H1 (cell line): ENCODE data around the gene CBARP. TPM values are rescaled to one million over a fixed set of nuclear protein-coding genes. Genes with fewer than 3 reads are reported as not detected.

Experiments
- CTCF ChIA-PET: fragments of 300-600 bp; sonication (Branson Sonifier 250); formaldehyde crosslinking; loops from one replicate; lab custom pipeline; 2021; ENCODE audit not compliant: partially characterized antibody; lab: Charles Lee
- POLR2A ChIA-PET: fragments of 300-600 bp; sonication (Branson Sonifier 250); formaldehyde crosslinking; loops from one replicate; lab custom pipeline; 2021; ENCODE audit warnings: inconsistent platforms; ENCODE audit not compliant: partially characterized antibody; lab: Charles Lee
- DNase-seq, 2 experiments: peaks; one replicate each; pipeline versions ENCODE4 v3.0.0 to v3.0.0-alpha.2; 2010 to 2022; ENCODE audit warnings: low spot score in 2 of 2, low read depth in 1 of 2, mixed read lengths in 1 of 2
- FAIRE-seq: peaks from 2 replicates; lab custom pipeline; 2011; peaks lifted over from hg19 to GRCh38; lab: Jason Lieb, UNC
- H2AFZ ChIP-seq: 2 replicates; pipeline ENCODE4 v1.8.1; 2012; ENCODE audit warnings: low read length, inconsistent platforms
- H2AK5ac ChIP-seq: 2 replicates; pipeline ENCODE4 v1.6.1; 2013; ENCODE audit warnings: low read depth, low read length
- H2BK120ac ChIP-seq: replicated peaks from 2 replicates; pipeline ENCODE3; 2013; ENCODE audit warnings: low read depth, low read length, inconsistent platforms
- H2BK12ac ChIP-seq: 2 replicates; pipeline ENCODE4 v1.6.1; 2013; ENCODE audit warnings: low read depth, low read length
- H2BK15ac ChIP-seq: 2 replicates; pipeline ENCODE4 v1.6.1; 2013; ENCODE audit warnings: low read length
- H2BK20ac ChIP-seq: 2 replicates; pipeline ENCODE4 v1.6.1; 2013; ENCODE audit warnings: low read length
- H2BK5ac ChIP-seq: 2 replicates; pipeline ENCODE4 v1.6.1; 2013; ENCODE audit warnings: low read depth, low read length
- H3K14ac ChIP-seq: 2 replicates; pipeline ENCODE4 v1.6.1; 2013; ENCODE audit warnings: inconsistent platforms; ENCODE audit not compliant: insufficient read length
- H3K18ac ChIP-seq: 2 replicates; pipeline ENCODE4 v1.6.1; 2013; ENCODE audit warnings: low read length; ENCODE audit errors: extremely low read depth
- H3K23ac ChIP-seq: 2 replicates; pipeline ENCODE4 v1.6.1; 2013; ENCODE audit warnings: inconsistent platforms; ENCODE audit not compliant: insufficient read length
- H3K23me2 ChIP-seq: 2 replicates; pipeline ENCODE4 v1.6.1; 2013; ENCODE audit warnings: low read depth, low read length
- H3K27ac ChIP-seq: 2 replicates; pipeline ENCODE4 v1.6.1; 2011; ENCODE audit warnings: low read depth, low read length, inconsistent platforms
- H3K27me3 ChIP-seq, 4 experiments: replicated peaks in 1 of 4; 1 replicate in 1 of 4; 2 replicates in 3 of 4; pipeline versions ENCODE4 v1.6.1 to v1.8.1; 2011 to 2013; ENCODE audit warnings: low read length in 3 of 4, mild to moderate bottlenecking in 3 of 4, inconsistent platforms in 2 of 4, mixed read lengths in 2 of 4, moderate library complexity in 1 of 4; ENCODE audit not compliant: control insufficient read depth in 3 of 4, insufficient read depth in 3 of 4; ENCODE audit errors: extremely low read depth in 1 of 4
- H3K36me3 ChIP-seq, 4 experiments: 2 replicates each; pipeline versions ENCODE4 v1.6.1 to v1.8.1; 2011 to 2013; ENCODE audit warnings: mild to moderate bottlenecking in 4 of 4, low read length in 3 of 4, moderate library complexity in 2 of 4, control low read depth in 1 of 4, inconsistent platforms in 1 of 4; ENCODE audit not compliant: insufficient read depth in 4 of 4, control insufficient read depth in 2 of 4
- H3K4ac ChIP-seq: replicated peaks from 2 replicates; pipeline ENCODE3; 2013; ENCODE audit warnings: low read length, low read depth, mixed read lengths, inconsistent platforms; ENCODE audit not compliant: insufficient read length
- H3K4me1 ChIP-seq, 4 experiments: replicated peaks in 1 of 4; 1 replicate in 1 of 4; 2 replicates in 3 of 4; pipeline versions ENCODE4 v1.6.1 to v1.8.1; 2011 to 2013; ENCODE audit warnings: low read length in 3 of 4, inconsistent platforms in 2 of 4, mixed read lengths in 1 of 4; ENCODE audit not compliant: insufficient read depth in 4 of 4, control insufficient read depth in 3 of 4
- H3K4me2 ChIP-seq, 2 experiments: 2 replicates each; pipeline versions ENCODE4 v1.6.1 to v1.8.1; 2011 to 2013; ENCODE audit warnings: low read depth in 2 of 2, low read length in 2 of 2, control low read depth in 1 of 2, inconsistent platforms in 1 of 2, mild to moderate bottlenecking in 1 of 2; ENCODE audit not compliant: insufficient read depth in 1 of 2
- H3K4me3 ChIP-seq, 4 experiments: fragments of 200-600, 300-600 bp in 1 of 4; sonication (generic), shearing (Covaris generic), sonication (Bioruptor Twin) in 1 of 4; 2 replicates each; pipeline versions ENCODE4 v1.5.1 to v1.8.1; 2011 to 2016; ENCODE audit warnings: low read length in 4 of 4, low read depth in 3 of 4, control low read depth in 2 of 4, inconsistent platforms in 2 of 4, mild to moderate bottlenecking in 2 of 4, mixed read lengths in 1 of 4, moderate library complexity in 1 of 4; ENCODE audit not compliant: insufficient read depth in 2 of 4; ENCODE audit errors: extremely low read depth in 1 of 4
- H3K56ac ChIP-seq: replicated peaks from 2 replicates; pipeline ENCODE3; 2013; ENCODE audit warnings: low read depth, mild to moderate bottlenecking, mixed read lengths, low read length, inconsistent platforms; ENCODE audit not compliant: insufficient read length
- H3K79me1 ChIP-seq: 2 replicates; pipeline ENCODE4 v1.6.1; 2013; ENCODE audit warnings: low read depth, low read length, control low read depth
- H3K79me2 ChIP-seq, 2 experiments: 2 replicates each; pipeline versions ENCODE4 v1.6.1 to v1.8.1; 2012 to 2013; ENCODE audit warnings: low read length in 2 of 2, mild to moderate bottlenecking in 2 of 2, inconsistent platforms in 1 of 2; ENCODE audit not compliant: insufficient read depth in 2 of 2, control insufficient read depth in 1 of 2
- H3K9ac ChIP-seq, 4 experiments: replicated peaks in 1 of 4; 1 replicate in 1 of 4; 2 replicates in 3 of 4; pipeline versions ENCODE4 v1.6.1 to v1.8.1; 2011 to 2013; ENCODE audit warnings: low read depth in 3 of 4, low read length in 3 of 4, control low read depth in 2 of 4, mild to moderate bottlenecking in 2 of 4, moderate library complexity in 2 of 4, inconsistent platforms in 1 of 4; ENCODE audit errors: extremely low read depth in 1 of 4
- H3K9me3 ChIP-seq, 2 experiments: 2 replicates each; pipeline versions ENCODE4 v1.6.1 to v1.8.1; 2012 to 2013; ENCODE audit warnings: mild to moderate bottlenecking in 2 of 2, moderate library complexity in 2 of 2, control low read depth in 1 of 2, inconsistent platforms in 1 of 2, low read depth in 1 of 2, low read length in 1 of 2, mixed read lengths in 1 of 2; ENCODE audit not compliant: insufficient read depth in 2 of 2
- H4K20me1 ChIP-seq, 2 experiments: replicated peaks in 1 of 2; 2 replicates each; pipeline versions ENCODE3 to v1.8.1; 2011 to 2013; ENCODE audit warnings: inconsistent platforms in 2 of 2, low read length in 2 of 2, mild to moderate bottlenecking in 1 of 2; ENCODE audit not compliant: insufficient read depth in 2 of 2, control insufficient read depth in 1 of 2
- H4K5ac ChIP-seq: 2 replicates; pipeline ENCODE4 v1.6.1; 2013; ENCODE audit warnings: low read length, low read depth, mixed read lengths, inconsistent platforms; ENCODE audit not compliant: insufficient read length
- H4K8ac ChIP-seq: 2 replicates; pipeline ENCODE4 v1.8.0; 2013; ENCODE audit warnings: mild to moderate bottlenecking, moderate library complexity, low read length, inconsistent platforms; ENCODE audit not compliant: insufficient read depth; ENCODE audit errors: extremely low read depth
- H4K91ac ChIP-seq: replicated peaks from 2 replicates; pipeline ENCODE3; 2013; ENCODE audit warnings: low read length, mixed read lengths, inconsistent platforms; ENCODE audit not compliant: insufficient read length
- CBX8 ChIP-seq: fragments of 300-800, 300-1000 bp; sonication (generic); IDR thresholded peaks from 2 replicates; pipeline ENCODE4 v1.7.1; 2016; ENCODE audit warnings: low read depth, low read length, borderline replicate concordance
- CHD1 ChIP-seq: IDR thresholded peaks from 2 replicates; pipeline ENCODE4 v1.6.1; 2012; ENCODE audit warnings: low read depth, low read length, improper control_type of control experiment
- EZH2 ChIP-seq: fragments of 200-600 bp; sonication (generic); IDR thresholded peaks from 2 replicates; pipeline ENCODE4 v1.7.1; 2012; ENCODE audit warnings: low read depth, mild to moderate bottlenecking, moderate library complexity, low read length, inconsistent platforms; ENCODE audit not compliant: severe bottlenecking
- HDAC2 ChIP-seq, 2 experiments: fragments of 300-600 bp in 1 of 2; sonication (generic) in 1 of 2; IDR thresholded peaks; 2 replicates each; pipeline ENCODE4 v1.6.1; 2011 to 2012; ENCODE audit warnings: low read depth in 2 of 2, low read length in 2 of 2, mild to moderate bottlenecking in 2 of 2, moderate library complexity in 2 of 2, borderline replicate concordance in 1 of 2, inconsistent platforms in 1 of 2
- KDM4A ChIP-seq: IDR thresholded peaks from one replicate; pipeline ENCODE4 v1.7.1; 2012; ENCODE audit warnings: low read depth, mild to moderate bottlenecking, moderate library complexity, low read length, inconsistent platforms; ENCODE audit not compliant: severe bottlenecking
- KDM5A ChIP-seq: fragments of 200-600 bp; IDR thresholded peaks from 2 replicates; pipeline ENCODE4 v1.7.1; 2012; ENCODE audit warnings: mild to moderate bottlenecking, low read length, inconsistent platforms, mixed read lengths
- MAFK ChIP-seq: IDR thresholded peaks from 2 replicates; pipeline ENCODE4 v1.6.1; 2012; ENCODE audit warnings: low read depth, mild to moderate bottlenecking, improper control_type of control experiment, low read length
- POLR2A ChIP-seq, 2 experiments: IDR thresholded peaks; 1 replicate in 1 of 2; 2 replicates in 1 of 2; pipeline ENCODE4 v1.6.1; 2011; ENCODE audit warnings: low read depth in 2 of 2, low read length in 2 of 2, mild to moderate bottlenecking in 2 of 2; ENCODE audit errors: control extremely low read depth in 1 of 2
- POU5F1 ChIP-seq: IDR thresholded peaks from 2 replicates; pipeline ENCODE4 v1.6.1; 2011; ENCODE audit warnings: low read depth, mild to moderate bottlenecking, low read length, moderate library complexity
- RBBP5 ChIP-seq: IDR thresholded peaks from 2 replicates; pipeline ENCODE4 v1.7.1; 2012; ENCODE audit warnings: low read depth, mild to moderate bottlenecking, inconsistent platforms, low read length, moderate library complexity, borderline replicate concordance
- SRF ChIP-seq: IDR thresholded peaks from 2 replicates; pipeline ENCODE4 v1.6.1; 2011; ENCODE audit warnings: mild to moderate bottlenecking, low read depth, low read length, moderate library complexity
- TAF1 ChIP-seq: IDR thresholded peaks from 2 replicates; pipeline ENCODE4 v1.6.1; 2011; ENCODE audit warnings: mild to moderate bottlenecking, low read depth, low read length
- WGBS, 2 experiments: shearing (Covaris generic) in 1 of 2; methylation state at CpG; one replicate each; pipeline versions ENCODE4 v1.1.6 to v1.1.7; 2013 to 2015; ENCODE audit warnings: low lambda C conversion rate in 2 of 2, mixed read lengths in 2 of 2, inconsistent platforms in 1 of 2, low coverage in 1 of 2, missing lambda C conversion rate in 1 of 2; ENCODE audit not compliant: insufficient replicate concordance in 2 of 2, insufficient coverage in 1 of 2, insufficient read length in 1 of 2; ENCODE audit errors: extremely low coverage in 1 of 2, missing lambda C conversion rate in 1 of 2; 5-methylcytosine and 5-hydroxymethylcytosine counted together
- polyA plus RNA-seq, 7 experiments: library from polyadenylated mRNA; depleted of rRNA in 3 of 7; stranded (reverse) in 5 of 7; unstranded in 2 of 7; fragments of >200 nt in 5 of 7; fragments of 200-250 nt in 2 of 7; gene quantifications; 1 replicate in 5 of 7; 2 replicates in 1 of 7; 4 replicates in 1 of 7; pipeline versions ENCODE4 v1.2.1 to v1.2.3, GENCODE V29; 2011 to 2013; ENCODE audit warnings: missing spikeins in 2 of 7, mixed read lengths in 2 of 7
- total RNA-seq: library from RNA; stranded (reverse); fragmentation: NEBNext Ultra II Directional; extraction: Animal tissue kit (Norgen Biotek cat#: 25700); gene quantifications from 2 replicates; pipeline ENCODE4 v1.2.1, GENCODE V29; 2021
- TF ChIP-seq, protein P1 (sequence below): IDR thresholded peaks from 2 replicates; pipeline ENCODE4 v1.6.1; 2011; ENCODE audit warnings: low read depth, mild to moderate bottlenecking, low read length; ENCODE audit not compliant: insufficient read depth

Gene CBARP
- total and polyA plus RNA-seq, 2 of the 8 experiments (the other 6 are each of a cell fraction or from before 2014, with no cell fraction given) = 4.9 to 14.7 TPM

DNA sequence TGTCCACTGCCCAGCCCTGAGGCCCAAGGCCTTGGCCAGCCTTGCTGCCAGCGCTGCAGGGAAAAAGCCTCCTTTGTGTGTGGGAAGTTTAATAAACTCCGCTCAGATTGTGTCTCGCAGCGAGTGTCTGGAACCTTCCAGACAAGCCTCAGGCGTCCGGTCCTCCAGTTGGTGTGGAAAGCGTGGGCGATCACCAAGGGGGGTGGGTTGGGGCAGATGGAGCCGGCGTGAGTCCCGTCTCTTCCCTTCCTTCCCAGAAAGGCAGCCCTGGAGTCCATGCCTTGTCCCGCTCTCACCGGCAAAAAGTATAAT is 27.6 kb downstream of the CBARP start:
- H4K20me1 ChIP-seq = peaks cover 26 to 36% of the 10 kb centered on the region in 2 experiments
- no peak overlapping the region for H3K14ac ChIP-seq
- H4K5ac ChIP-seq = no peak overlapping the region
- peaks cover 24% of the 10 kb centered on the region for H3K79me1 ChIP-seq
- H2BK12ac ChIP-seq = no peak overlapping the region; the same call in 1 of the 2 replicates
- H3K9me3 ChIP-seq = no peaks in the 10 kb centered on the region
- H2AFZ ChIP-seq = no peak overlapping the region
- H4K91ac ChIP-seq = peak overlapping the region; percentile 56
- H3K27me3 ChIP-seq = no peaks in the 10 kb centered on the region
- no peak overlapping the region for H3K9ac ChIP-seq
- no peak overlapping the region for H3K4ac ChIP-seq
- H3K36me3 ChIP-seq = peaks cover 0 to 8% (median 0%) of the 10 kb centered on the region in 4 experiments; a peak in 2 of 8 replicates
- no peak overlapping the region for H2BK15ac ChIP-seq
- peak overlapping the region; percentile 36; the same call in 1 of the 2 replicates for H2BK5ac ChIP-seq
- peaks cover 0 to 20% (median 16%) of the 10 kb centered on the region in 4 experiments; a peak in 6 of 7 replicates for H3K4me1 ChIP-seq
- no peak overlapping the region for H2BK20ac ChIP-seq
- H3K23ac ChIP-seq = no peak overlapping the region
- H3K79me2 ChIP-seq = peaks cover 19 to 89% of the 10 kb centered on the region in 2 experiments; a peak in 3 of 4 replicates
- H3K56ac ChIP-seq = no peak overlapping the region
- peaks cover 12% of the 10 kb centered on the region for H3K23me2 ChIP-seq
- no peak overlapping the region for H2AK5ac ChIP-seq
- no peak overlapping the region for H3K4me3 ChIP-seq
- peak overlapping the region; percentile 86 for H2BK120ac ChIP-seq
- H3K4me2 ChIP-seq = no peak overlapping the region
- peak overlapping the region; percentile 83; the same call in 1 of the 2 replicates for H4K8ac ChIP-seq
- peak overlapping the region; percentile 65 for H3K27ac ChIP-seq
- DNase-seq (no peak), FAIRE-seq (no peak)
- WGBS, 2 experiments = 83% methylated on average over 12 of the region's 13 CpGs; no CpG with 5 or more reads in 1 of the 2 experiments
- ChIA-PET CTCF (interaction anchor here (1.2 to 6.6 kb wide), 4 partner anchors 8 to 97 kb away, joined by 3 to 56 read pairs (median 4); no protein-coding TSS in a partner anchor), POLR2A (interaction anchor here (1.0 to 2.1 kb wide), 2 partner anchors 59 to 76 kb away, joined by 3 to 6 read pairs; partner anchors contain the start of gene CIRBP)
- no peak overlapping the region for H3K18ac ChIP-seq
- TF ChIP-seq CHD1 (no peak), EZH2 (no peak), SRF (no peak), KDM4A (no peak), RBBP5 (no peak), CBX8 (no peak), KDM5A (no peak), POU5F1 (no peak), POLR2A (IDR thresholded peaks at IDR 0.05; ENCODE audit: control extremely low read depth in 1 of 2, low read depth in 2 of 2, low read length in 2 of 2) (no peak), HDAC2 (IDR thresholded peaks at IDR 0.05; ENCODE audit: borderline replicate concordance in 1 of 2, low read depth in 2 of 2, low read length in 2 of 2) (no peak), MAFK (no peak), TAF1 (no peak)
- TF ChIP-seq, protein P1, sequence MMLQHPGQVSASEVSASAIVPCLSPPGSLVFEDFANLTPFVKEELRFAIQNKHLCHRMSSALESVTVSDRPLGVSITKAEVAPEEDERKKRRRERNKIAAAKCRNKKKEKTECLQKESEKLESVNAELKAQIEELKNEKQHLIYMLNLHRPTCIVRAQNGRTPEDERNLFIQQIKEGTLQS = no peak
